Hepatocyte (in vitro differentiated cells): Measurements from ENCODE around the gene TSPAN15.

Experiments used
- EZH2 ChIP-seq: fragments of 200-600 bp; sonication (generic); IDR thresholded peaks from 2 replicates; pipeline ENCODE4 v1.6.1; 2016; ENCODE audit warnings: antibody characterized with exemption, mild to moderate bottlenecking, borderline replicate concordance
- TF ChIP-seq, protein P1 (sequence below): fragments of 200-600 bp; sonication (generic); IDR thresholded peaks from 2 replicates; pipeline ENCODE4 v1.5.1; 2016; ENCODE audit warnings: antibody characterized with exemption, mild to moderate bottlenecking; ENCODE audit not compliant: poor library complexity

DNA sequence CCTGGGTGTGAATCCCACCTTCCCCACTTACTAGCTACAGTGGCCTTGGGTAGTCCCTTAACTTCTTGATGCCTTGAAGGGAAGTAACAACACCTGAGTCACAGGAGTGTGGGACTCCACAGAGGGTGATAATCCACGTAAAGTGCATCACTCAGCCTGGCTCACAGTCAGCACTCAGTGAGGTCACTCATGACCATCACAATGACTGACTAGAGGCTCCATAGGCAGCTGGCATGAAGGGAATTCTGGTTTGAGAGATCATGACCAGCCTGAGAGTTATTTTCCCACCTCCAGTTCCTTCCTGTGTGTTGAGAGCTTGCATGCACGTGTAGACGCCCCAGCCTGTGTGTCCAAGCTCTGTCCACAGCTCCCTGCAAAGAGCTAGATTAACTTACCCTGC is 87.2 kb downstream of the TSPAN15 start:
- TF ChIP-seq, protein P1, sequence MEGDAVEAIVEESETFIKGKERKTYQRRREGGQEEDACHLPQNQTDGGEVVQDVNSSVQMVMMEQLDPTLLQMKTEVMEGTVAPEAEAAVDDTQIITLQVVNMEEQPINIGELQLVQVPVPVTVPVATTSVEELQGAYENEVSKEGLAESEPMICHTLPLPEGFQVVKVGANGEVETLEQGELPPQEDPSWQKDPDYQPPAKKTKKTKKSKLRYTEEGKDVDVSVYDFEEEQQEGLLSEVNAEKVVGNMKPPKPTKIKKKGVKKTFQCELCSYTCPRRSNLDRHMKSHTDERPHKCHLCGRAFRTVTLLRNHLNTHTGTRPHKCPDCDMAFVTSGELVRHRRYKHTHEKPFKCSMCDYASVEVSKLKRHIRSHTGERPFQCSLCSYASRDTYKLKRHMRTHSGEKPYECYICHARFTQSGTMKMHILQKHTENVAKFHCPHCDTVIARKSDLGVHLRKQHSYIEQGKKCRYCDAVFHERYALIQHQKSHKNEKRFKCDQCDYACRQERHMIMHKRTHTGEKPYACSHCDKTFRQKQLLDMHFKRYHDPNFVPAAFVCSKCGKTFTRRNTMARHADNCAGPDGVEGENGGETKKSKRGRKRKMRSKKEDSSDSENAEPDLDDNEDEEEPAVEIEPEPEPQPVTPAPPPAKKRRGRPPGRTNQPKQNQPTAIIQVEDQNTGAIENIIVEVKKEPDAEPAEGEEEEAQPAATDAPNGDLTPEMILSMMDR, result no peak
- no peak for TF ChIP-seq EZH2
